Iris pigment epithelial cell (primary cell): ENCODE data around the gene VPS8.

ENCODE experiments used
- DNase-seq: peaks from one replicate; pipeline ENCODE4 v3.0.0-alpha.2; 2011; ENCODE audit warnings: low read depth

The VPS8 gene

DNA sequence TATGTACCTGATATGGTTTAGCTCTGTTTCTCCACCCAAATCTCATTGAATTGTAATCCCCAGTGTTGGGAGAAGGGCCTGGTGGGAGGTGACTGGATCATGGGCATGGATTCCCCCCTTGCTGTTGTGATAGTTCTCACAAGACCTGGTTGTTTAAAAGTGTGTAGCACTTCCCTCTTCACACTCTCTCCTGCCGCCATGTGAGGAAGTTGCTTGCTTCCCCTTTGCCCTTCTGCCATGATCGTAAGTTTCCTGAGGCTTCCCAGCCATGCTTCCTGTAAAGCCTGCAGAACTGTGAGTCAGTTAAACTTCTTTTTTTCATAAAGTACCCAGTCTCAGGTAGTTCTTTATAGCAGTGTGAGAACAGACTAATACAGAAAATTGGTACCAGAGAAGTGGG is 247.8 kb downstream of the VPS8 start:
- DNase-seq: no peak

DNA sequence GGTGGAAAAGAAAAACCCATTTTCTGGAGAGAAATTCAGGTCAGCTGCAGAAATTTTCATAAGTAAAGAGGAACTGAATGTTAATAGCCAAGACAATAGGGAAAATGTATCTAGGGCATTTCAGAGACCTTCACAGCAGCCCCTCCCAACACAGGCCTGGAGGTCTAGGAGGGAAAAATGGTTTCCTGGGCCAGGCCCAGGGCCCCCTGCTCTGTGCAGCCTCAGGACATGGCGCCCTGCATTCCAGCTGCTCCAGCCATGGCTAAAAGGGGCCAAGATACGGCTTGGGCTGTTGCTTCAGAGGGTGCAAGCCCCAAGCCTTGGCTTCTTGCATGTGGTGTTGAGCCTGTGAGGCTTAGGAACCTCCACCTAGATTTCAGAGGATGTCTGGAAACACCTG is 248.7 kb downstream of the VPS8 start:
- DNase-seq: no peak

GRCh38 chr3:185062191-185062590 is 250.2 kb downstream of the VPS8 start:
- DNase-seq: no peak

DNA sequence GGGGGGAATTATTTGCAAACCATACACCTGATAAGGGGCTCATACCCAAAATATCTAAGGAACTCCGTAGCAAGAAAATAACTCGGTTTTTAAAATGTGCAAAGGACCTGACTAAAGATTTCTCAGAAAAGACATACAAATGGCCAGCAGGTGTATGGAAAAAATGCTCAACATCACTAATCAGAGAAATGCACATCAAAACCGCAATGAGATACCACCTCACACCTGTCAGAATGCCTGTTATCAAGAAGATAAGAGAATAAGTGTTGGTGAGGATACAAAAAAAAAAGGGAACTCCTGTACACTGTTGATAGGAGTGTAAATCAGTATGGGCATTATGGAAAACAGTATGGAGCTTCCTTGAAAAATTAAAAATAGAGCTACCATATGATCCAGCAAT is 251.5 kb downstream of the VPS8 start:
- DNase-seq: no peak

GRCh38 chr3:185065059-185065458 is 253.1 kb downstream of the VPS8 start:
- DNase-seq: no peak

DNA sequence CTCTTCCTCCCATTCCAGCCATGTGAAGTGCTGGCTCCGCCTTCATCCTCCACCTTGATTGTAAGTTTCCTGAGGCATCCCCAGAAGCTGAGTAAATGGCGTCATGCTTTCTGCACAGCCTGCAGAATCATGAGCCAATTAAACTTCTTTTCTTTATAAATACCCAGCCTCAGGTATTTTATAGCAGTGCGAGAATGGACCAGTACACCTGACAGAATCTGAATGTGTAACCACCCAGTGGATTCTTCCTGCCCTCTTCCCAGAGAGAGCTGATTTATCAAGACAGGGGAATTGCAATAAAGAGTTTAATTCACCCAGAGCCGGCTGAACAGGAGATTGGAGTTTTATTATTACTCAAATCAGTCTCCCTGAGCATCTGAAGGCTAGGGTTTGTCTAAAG is 254.3 kb downstream of the VPS8 start:
- no peak for DNase-seq

DNA sequence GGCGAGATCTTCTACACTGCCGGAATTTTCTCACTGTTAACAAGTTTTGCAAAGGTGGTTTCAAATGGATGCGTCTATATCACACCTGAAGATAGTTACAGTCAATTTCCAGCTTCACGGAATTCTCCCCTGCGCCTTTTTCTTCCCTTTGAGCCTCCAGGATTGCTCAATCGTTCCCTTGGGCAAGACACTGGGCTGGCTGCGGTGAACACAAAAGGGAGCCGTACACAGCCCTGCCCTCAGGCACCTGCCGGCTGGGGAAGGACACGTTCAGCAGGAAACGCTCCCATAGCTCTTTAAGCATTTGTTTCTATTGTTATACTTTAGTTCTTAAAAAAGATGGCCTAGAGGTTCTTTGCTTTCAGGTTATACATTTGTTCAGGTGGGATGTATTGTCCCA is 255.2 kb downstream of the VPS8 start:
- DNase-seq: no peak

GRCh38 chr3:185069037-185070030 is 257.4 kb downstream of the VPS8 start:
- no peak for DNase-seq

- DNase-seq: peak; percentile 25
Measured at GRCh38 chr3:185070491-185071286, 258.7 kb downstream of the VPS8 start.

DNA sequence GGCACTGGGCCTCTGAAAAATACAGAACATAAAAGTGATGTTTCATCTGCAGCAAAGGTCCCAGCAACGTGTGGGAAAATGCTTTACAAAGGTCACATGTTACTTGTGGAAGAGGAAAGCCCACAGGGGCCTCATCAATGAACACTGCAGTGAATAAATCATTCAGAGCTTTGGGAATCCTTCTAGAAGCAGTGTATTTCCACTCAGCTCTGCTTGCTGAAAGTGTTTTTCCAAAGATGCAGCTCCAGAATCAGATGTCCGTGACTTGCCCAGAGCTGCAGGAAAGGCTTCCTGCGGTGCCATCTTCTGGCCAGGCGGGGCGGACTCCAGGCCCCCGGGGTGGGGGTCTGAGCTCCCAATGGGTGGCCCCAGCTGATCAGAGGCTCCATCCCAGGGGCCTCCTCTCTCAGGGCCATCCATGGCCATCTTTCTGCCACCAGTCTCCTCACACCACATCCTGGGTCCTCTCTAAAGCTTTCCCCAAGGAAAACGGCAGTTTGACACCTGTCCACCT is 259.4 kb downstream of the VPS8 start:
- no peak for DNase-seq

GRCh38 chr3:185075547-185075946 is 263.6 kb downstream of the VPS8 start:
- no peak for DNase-seq

GRCh38 chr3:185076219-185076618 is 264.3 kb downstream of the VPS8 start:
- no peak for DNase-seq

GRCh38 chr3:185079625-185080024 is 267.7 kb downstream of the VPS8 start:
- no peak for DNase-seq

DNA sequence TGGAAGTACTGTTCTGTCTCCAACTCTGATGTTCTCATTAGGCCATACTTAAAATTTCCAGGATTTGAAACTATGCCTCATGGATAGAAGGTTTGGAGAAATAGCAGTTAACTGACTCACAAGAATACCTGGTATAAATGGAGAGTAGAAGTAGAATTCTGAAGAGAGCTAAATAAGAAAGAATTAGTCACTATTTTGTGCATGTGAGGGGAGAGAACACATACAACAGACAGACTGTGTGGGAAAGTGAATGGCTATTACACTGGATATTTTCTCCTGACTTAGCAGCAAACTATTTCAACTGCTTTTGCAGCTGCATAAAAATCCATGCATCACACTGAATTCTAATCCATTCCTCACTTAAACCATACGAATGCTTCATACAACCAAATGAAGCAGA is 269.6 kb downstream of the VPS8 start:
- DNase-seq: no peak

DNA sequence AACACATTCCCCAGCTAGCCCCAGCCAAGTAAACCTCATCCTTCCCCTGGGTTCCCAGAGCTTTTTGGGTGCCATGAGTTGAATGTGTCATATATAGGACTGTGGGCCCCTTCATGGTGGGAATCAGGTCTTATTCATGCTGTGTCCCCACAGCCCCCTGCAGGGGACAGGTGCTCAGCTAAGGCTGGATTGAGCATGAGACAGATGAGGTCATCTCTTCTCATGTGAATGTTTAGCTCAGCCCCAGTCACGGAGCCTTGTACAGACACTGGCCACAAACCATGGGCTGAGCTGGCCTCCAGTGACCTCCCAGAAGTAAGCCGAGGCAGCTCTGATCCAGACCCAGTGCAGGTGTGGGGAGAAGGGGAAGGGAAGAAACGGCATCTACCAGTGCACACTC is 270.2 kb downstream of the VPS8 start:
- no peak for DNase-seq

GRCh38 chr3:185082829-185083228 is 270.9 kb downstream of the VPS8 start:
- no peak for DNase-seq

DNA sequence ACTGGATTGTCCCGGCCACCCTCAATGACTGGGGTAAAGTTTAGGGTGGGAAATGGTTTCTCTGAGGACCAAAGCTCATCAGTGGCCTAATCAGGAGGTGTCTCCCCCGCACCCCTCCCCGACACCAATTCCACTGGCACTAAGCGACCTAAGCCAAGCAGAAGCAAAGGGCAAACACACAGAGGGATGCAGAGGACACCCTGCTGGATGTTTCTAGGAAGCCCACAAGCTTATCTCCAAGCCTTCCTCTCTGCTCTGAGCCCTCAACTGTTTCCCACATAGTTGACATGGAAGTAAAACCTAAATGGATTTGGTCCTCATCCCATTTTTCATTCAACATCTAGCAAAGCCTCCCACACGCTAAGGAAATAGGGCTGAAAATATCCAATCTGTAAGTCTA is 272.4 kb downstream of the VPS8 start:
- DNase-seq: no peak

- peak; percentile 29 for DNase-seq
Measured at GRCh38 chr3:185084901-185085300, 272.9 kb downstream of the VPS8 start.

- DNase-seq: no peak
Measured at GRCh38 chr3:185087419-185087818, 275.5 kb downstream of the VPS8 start.

GRCh38 chr3:185089343-185089742 is 277.4 kb downstream of the VPS8 start:
- peak; percentile 61 for DNase-seq

- no peak for DNase-seq
Measured at GRCh38 chr3:185089751-185090150, 277.8 kb downstream of the VPS8 start.

DNA sequence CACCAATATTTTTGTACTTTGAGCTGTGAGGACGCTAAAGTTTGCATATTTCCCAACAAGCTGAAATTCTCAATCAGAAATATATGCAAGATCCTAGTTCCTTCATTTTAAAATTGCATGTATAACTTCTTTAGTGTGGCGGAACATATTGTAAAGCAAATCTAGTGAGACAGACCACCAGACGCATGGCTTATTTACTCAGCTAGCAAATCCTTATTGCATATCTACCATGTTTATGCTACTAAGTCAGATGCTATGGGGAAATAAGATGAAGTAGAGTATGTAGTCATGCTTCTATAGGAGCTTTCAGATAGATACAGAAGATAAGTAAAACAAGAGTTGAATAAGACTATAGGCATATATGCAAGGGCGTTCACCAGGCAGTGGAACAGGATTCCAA is 278.8 kb downstream of the VPS8 start:
- DNase-seq: no peak

DNA sequence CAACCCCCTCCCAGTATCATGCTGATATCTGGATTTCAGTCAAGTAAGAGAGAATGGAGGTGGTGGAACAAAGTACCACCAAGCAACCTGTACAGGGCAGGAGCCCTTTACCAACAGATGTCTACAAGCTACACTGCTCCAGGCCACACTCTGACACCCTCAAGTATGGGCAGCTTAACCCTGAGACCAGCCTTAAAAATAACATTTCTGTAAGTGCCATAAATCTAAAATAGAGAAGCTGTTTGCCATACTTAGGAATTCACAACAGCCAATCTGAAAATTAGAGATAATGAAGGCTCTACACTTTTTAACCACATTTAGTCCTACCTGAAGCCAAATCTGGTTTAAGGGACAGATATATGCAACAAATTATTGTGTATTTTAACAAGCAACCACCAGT is 281.1 kb downstream of the VPS8 start:
- DNase-seq: no peak
